ENCODE measurements around the gene RUNX1. TPM values are rescaled to one million over a fixed set of nuclear protein-coding genes. Genes with fewer than 3 reads are reported as not detected.

The RUNX1 gene
- total and polyA plus RNA-seq, 2 of the 13 experiments (the other 11 are each of a cell fraction or from before 2014, with no cell fraction given), result 5.4 to 6.4 TPM

GRCh38 chr21:35019631-35020032 is 29.5 kb downstream of the RUNX1 start (continued):
- TF ChIP-seq AHDC1 (CRISPR knock-in tag; IDR thresholded peaks at IDR 0.05; ENCODE audit: borderline replicate concordance) (peak; percentile 50; the same call in 1 of the 2 replicates), ZNF691 (CRISPR knock-in tag; IDR thresholded peaks at IDR 0.05; ENCODE audit: borderline replicate concordance, low read depth) (no peak), SP4 (CRISPR knock-in tag; IDR thresholded peaks at IDR 0.05) (no peak), FIP1L1 (IDR thresholded peaks at IDR 0.05; ENCODE audit: borderline replicate concordance, insufficient read depth, low read depth, low read length) (no peak), MTF1 (CRISPR knock-in tag; IDR thresholded peaks at IDR 0.05) (peak; percentile 59; the same call in 1 of the 2 replicates), ZNF761 (CRISPR knock-in tag; conservative IDR thresholded peaks at IDR 0.05) (no peak), MNT (IDR thresholded peaks at IDR 0.05) (no peak), CTCF (CRISPR knock-in tag; IDR thresholded peaks at IDR 0.05) (no peak), ZNF644 (CRISPR knock-in tag; IDR thresholded peaks at IDR 0.05; ENCODE audit: low read depth) (peak; percentile 53), ZNF776 (CRISPR knock-in tag; IDR thresholded peaks at IDR 0.05) (no peak), PBX2 (CRISPR knock-in tag; IDR thresholded peaks at IDR 0.05) (no peak), MBD4 (IDR thresholded peaks at IDR 0.05; ENCODE audit: borderline replicate concordance, low read length) (no peak), ERF (CRISPR knock-in tag; IDR thresholded peaks at IDR 0.05) (0 out of 2 replicates have a peak, but pooled peaks have one; percentile 52), ZNF547 (CRISPR knock-in tag; IDR thresholded peaks at IDR 0.05) (no peak), CHCHD3 (CRISPR knock-in tag; IDR thresholded peaks at IDR 0.05) (no peak), MEF2D (CRISPR knock-in tag; IDR thresholded peaks at IDR 0.05) (no peak), BRD4 (CRISPR knock-in tag; IDR thresholded peaks at IDR 0.05) (no peak), ZNF484 (CRISPR knock-in tag; IDR thresholded peaks at IDR 0.05; ENCODE audit: borderline replicate concordance, low read depth) (no peak)

Measured in HepG2 (cell line).